ENCODE measurements around the gene ST14.

DNA sequence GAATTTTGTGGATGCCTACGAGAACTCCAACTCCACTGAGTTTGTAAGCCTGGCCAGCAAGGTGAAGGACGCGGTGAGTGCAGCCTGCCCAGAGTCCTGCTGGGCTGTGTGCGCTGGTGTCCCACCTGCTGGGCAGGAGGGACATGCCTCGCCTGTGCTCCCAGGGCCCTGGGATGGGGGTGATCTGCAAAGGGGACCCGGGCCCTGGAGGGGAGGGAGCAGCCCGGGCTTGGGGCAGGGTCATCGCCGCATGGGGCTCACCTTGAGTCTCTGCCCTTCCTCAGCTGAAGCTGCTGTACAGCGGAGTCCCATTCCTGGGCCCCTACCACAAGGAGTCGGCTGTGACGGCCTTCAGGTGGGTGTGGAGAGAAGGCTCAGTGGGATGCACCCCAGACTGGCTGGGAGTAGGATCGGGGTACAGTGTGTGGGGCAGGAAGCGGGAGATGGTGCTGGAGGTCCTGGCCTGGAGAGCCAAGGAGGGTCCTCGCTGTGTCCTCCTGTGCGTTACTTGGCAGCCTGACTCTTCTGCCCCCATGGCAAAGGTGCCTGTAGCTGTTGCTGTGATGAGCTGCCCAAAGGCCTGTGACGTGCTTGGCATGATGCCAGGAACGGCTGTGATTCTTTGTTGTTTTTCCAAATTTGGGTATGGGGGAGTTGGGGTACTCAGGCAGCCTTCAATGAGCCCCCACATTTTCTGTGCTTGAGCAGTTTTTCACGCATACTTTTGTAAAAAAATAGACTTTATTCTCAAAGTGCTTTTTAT, 29.2 kb downstream of the ST14 start:
- TF ChIP-seq, protein P1, sequence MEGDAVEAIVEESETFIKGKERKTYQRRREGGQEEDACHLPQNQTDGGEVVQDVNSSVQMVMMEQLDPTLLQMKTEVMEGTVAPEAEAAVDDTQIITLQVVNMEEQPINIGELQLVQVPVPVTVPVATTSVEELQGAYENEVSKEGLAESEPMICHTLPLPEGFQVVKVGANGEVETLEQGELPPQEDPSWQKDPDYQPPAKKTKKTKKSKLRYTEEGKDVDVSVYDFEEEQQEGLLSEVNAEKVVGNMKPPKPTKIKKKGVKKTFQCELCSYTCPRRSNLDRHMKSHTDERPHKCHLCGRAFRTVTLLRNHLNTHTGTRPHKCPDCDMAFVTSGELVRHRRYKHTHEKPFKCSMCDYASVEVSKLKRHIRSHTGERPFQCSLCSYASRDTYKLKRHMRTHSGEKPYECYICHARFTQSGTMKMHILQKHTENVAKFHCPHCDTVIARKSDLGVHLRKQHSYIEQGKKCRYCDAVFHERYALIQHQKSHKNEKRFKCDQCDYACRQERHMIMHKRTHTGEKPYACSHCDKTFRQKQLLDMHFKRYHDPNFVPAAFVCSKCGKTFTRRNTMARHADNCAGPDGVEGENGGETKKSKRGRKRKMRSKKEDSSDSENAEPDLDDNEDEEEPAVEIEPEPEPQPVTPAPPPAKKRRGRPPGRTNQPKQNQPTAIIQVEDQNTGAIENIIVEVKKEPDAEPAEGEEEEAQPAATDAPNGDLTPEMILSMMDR (IDR thresholded peaks at IDR 0.05) = no peak
- TF ChIP-seq POLR2A (IDR thresholded peaks at IDR 0.05) = no peak
